ENCODE measurements around the gene FAM181A. TPM values are rescaled to one million over a fixed set of nuclear protein-coding genes. Genes with fewer than 3 reads are reported as not detected.

Gene FAM181A
- 0.95 TPM for polyA plus RNA-seq (2013, experiment 1 of 2)
- polyA plus RNA-seq (2013, experiment 2 of 2): 2.3 TPM

- no peaks in the 10 kb centered on the region for H3K27me3 ChIP-seq (ENCODE audit: insufficient read depth, low read length)
- H3K36me3 ChIP-seq (ENCODE audit: insufficient read depth, low read length): no peaks in the 10 kb centered on the region
- no peaks in the 10 kb centered on the region for H3K9me3 ChIP-seq (ENCODE audit: insufficient read depth, low read depth, low read length)
- H3K4me1 ChIP-seq (ENCODE audit: insufficient read depth, low read length): no peaks in the 10 kb centered on the region
- no peak within 1 kb of the TSS for H3K9ac ChIP-seq (ENCODE audit: low read depth, low read length)
- H3K4me3 ChIP-seq (ENCODE audit: low read length): no peak within 1 kb of the TSS
- H3K27ac ChIP-seq (ENCODE audit: low read depth, low read length): no peak within 1 kb of the TSS; the same call in 1 of the 2 replicates
- 90% methylated on average over 38 of the region's 38 CpGs for WGBS
Measured at GRCh38 chr14:93926873-93927799, at the start of gene FAM181A. Gene FAM181A, plus strand, starts transcription at chr14:93927344. Its CDS starts 942 bp downstream, at chr14:93928286.

GRCh38 chr14:93878212-93878611 is 48.9 kb upstream of the FAM181A start:
- 86% methylated on average over 8 of the region's 8 CpGs for WGBS
- H3K27me3 ChIP-seq (ENCODE audit: insufficient read depth, low read length): no peaks in the 10 kb centered on the region
- H3K4me3 ChIP-seq (ENCODE audit: low read length): no peak overlapping the region
- H3K4me1 ChIP-seq (ENCODE audit: insufficient read depth, low read length): peaks cover 6% of the 10 kb centered on the region
- H3K9ac ChIP-seq (ENCODE audit: low read depth, low read length): no peak overlapping the region
- no peak overlapping the region for H3K27ac ChIP-seq (ENCODE audit: low read depth, low read length)
- H3K9me3 ChIP-seq (ENCODE audit: insufficient read depth, low read depth, low read length): no peaks in the 10 kb centered on the region
- no peaks in the 10 kb centered on the region for H3K36me3 ChIP-seq (ENCODE audit: insufficient read depth, low read length)

- H3K36me3 ChIP-seq (ENCODE audit: insufficient read depth, low read length): no peaks in the 10 kb centered on the region
- H3K9ac ChIP-seq (ENCODE audit: low read depth, low read length): no peak overlapping the region
- no peaks in the 10 kb centered on the region for H3K9me3 ChIP-seq (ENCODE audit: insufficient read depth, low read depth, low read length)
- H3K4me3 ChIP-seq (ENCODE audit: low read length): no peak overlapping the region
- H3K4me1 ChIP-seq (ENCODE audit: insufficient read depth, low read length): peaks cover 6% of the 10 kb centered on the region
- no peak overlapping the region for H3K27ac ChIP-seq (ENCODE audit: low read depth, low read length)
- 93% methylated on average over 4 of the region's 5 CpGs for WGBS
- H3K27me3 ChIP-seq (ENCODE audit: insufficient read depth, low read length): no peaks in the 10 kb centered on the region
Measured at GRCh38 chr14:93878871-93879270, 48.3 kb upstream of the FAM181A start.

- peak overlapping the region; percentile 5; the same call in 1 of the 2 replicates for H3K27ac ChIP-seq (ENCODE audit: low read depth, low read length)
- 51% methylated on average over 7 of the region's 7 CpGs for WGBS
- peaks cover 6% of the 10 kb centered on the region for H3K4me1 ChIP-seq (ENCODE audit: insufficient read depth, low read length)
Measured at GRCh38 chr14:93879362-93879983, 47.7 kb upstream of the FAM181A start.

GRCh38 chr14:93880021-93880820 is 46.9 kb upstream of the FAM181A start:
- WGBS: 48% methylated on average over 9 of the region's 11 CpGs
- H3K9me3 ChIP-seq (ENCODE audit: insufficient read depth, low read depth, low read length): no peaks in the 10 kb centered on the region
- peak overlapping the region; percentile 5; the same call in 1 of the 2 replicates for H3K27ac ChIP-seq (ENCODE audit: low read depth, low read length)
- H3K36me3 ChIP-seq (ENCODE audit: insufficient read depth, low read length): no peaks in the 10 kb centered on the region
- H3K4me1 ChIP-seq (ENCODE audit: insufficient read depth, low read length): peaks cover 6% of the 10 kb centered on the region
- H3K9ac ChIP-seq (ENCODE audit: low read depth, low read length): no peak overlapping the region
- no peak overlapping the region for H3K4me3 ChIP-seq (ENCODE audit: low read length)
- H3K27me3 ChIP-seq (ENCODE audit: insufficient read depth, low read length): no peaks in the 10 kb centered on the region

More at GRCh38 chr14:93879362-93879983, 47.7 kb upstream of the FAM181A start:
- H3K9me3 ChIP-seq (ENCODE audit: insufficient read depth, low read depth, low read length): no peaks in the 10 kb centered on the region
- H3K36me3 ChIP-seq (ENCODE audit: insufficient read depth, low read length): no peaks in the 10 kb centered on the region
- H3K4me3 ChIP-seq (ENCODE audit: low read length): no peak overlapping the region
- H3K27me3 ChIP-seq (ENCODE audit: insufficient read depth, low read length): no peaks in the 10 kb centered on the region
- H3K9ac ChIP-seq (ENCODE audit: low read depth, low read length): no peak overlapping the region

GRCh38 chr14:93884950-93885349 is 42.2 kb upstream of the FAM181A start:
- H3K27me3 ChIP-seq (ENCODE audit: insufficient read depth, low read length): no peaks in the 10 kb centered on the region
- 91% methylated on average over 1 of the region's 1 CpG for WGBS
- no peaks in the 10 kb centered on the region for H3K9me3 ChIP-seq (ENCODE audit: insufficient read depth, low read depth, low read length)
- no peaks in the 10 kb centered on the region for H3K4me1 ChIP-seq (ENCODE audit: insufficient read depth, low read length)
- no peak overlapping the region for H3K9ac ChIP-seq (ENCODE audit: low read depth, low read length)
- no peak overlapping the region for H3K4me3 ChIP-seq (ENCODE audit: low read length)
- no peaks in the 10 kb centered on the region for H3K36me3 ChIP-seq (ENCODE audit: insufficient read depth, low read length)
- H3K27ac ChIP-seq (ENCODE audit: low read depth, low read length): no peak overlapping the region

- Histone ChIP-seq H3K9me3 (ENCODE audit: insufficient read depth, low read depth, low read length) (no peaks in the 10 kb centered on the region), H3K27me3 (ENCODE audit: insufficient read depth, low read length) (no peaks in the 10 kb centered on the region), H3K4me3 (ENCODE audit: low read length) (no peak overlapping the region), H3K36me3 (ENCODE audit: insufficient read depth, low read length) (no peaks in the 10 kb centered on the region), H3K9ac (ENCODE audit: low read depth, low read length) (no peak overlapping the region), H3K27ac (ENCODE audit: low read depth, low read length) (no peak overlapping the region), H3K4me1 (ENCODE audit: insufficient read depth, low read length) (peaks cover 5% of the 10 kb centered on the region; the same call in 1 of the 2 replicates)
- WGBS: 90% methylated on average over 12 of the region's 12 CpGs
Measured at GRCh38 chr14:93888995-93889394, 38.1 kb upstream of the FAM181A start.

GRCh38 chr14:93889739-93890483 is 37.2 kb upstream of the FAM181A start:
- Histone ChIP-seq H3K27ac (ENCODE audit: low read depth, low read length) (no peak overlapping the region), H3K4me3 (ENCODE audit: low read length) (no peak overlapping the region), H3K4me1 (ENCODE audit: insufficient read depth, low read length) (peaks cover 13% of the 10 kb centered on the region), H3K36me3 (ENCODE audit: insufficient read depth, low read length) (no peaks in the 10 kb centered on the region), H3K27me3 (ENCODE audit: insufficient read depth, low read length) (no peaks in the 10 kb centered on the region), H3K9me3 (ENCODE audit: insufficient read depth, low read depth, low read length) (no peaks in the 10 kb centered on the region), H3K9ac (ENCODE audit: low read depth, low read length) (no peak overlapping the region)
- 90% methylated on average over 9 of the region's 9 CpGs for WGBS

GRCh38 chr14:93891756-93892504 is 35.2 kb upstream of the FAM181A start:
- Histone ChIP-seq H3K27ac (ENCODE audit: low read depth, low read length) (no peak overlapping the region), H3K9ac (ENCODE audit: low read depth, low read length) (no peak overlapping the region), H3K4me3 (ENCODE audit: low read length) (no peak overlapping the region), H3K4me1 (ENCODE audit: insufficient read depth, low read length) (peaks cover 13% of the 10 kb centered on the region), H3K9me3 (ENCODE audit: insufficient read depth, low read depth, low read length) (no peaks in the 10 kb centered on the region), H3K36me3 (ENCODE audit: insufficient read depth, low read length) (no peaks in the 10 kb centered on the region), H3K27me3 (ENCODE audit: insufficient read depth, low read length) (no peaks in the 10 kb centered on the region)
- 72% methylated on average over 15 of the region's 15 CpGs for WGBS

GRCh38 chr14:93892505-93892839 is 34.7 kb upstream of the FAM181A start:
- WGBS: 87% methylated on average over 5 of the region's 5 CpGs
- no peaks in the 10 kb centered on the region for H3K27me3 ChIP-seq (ENCODE audit: insufficient read depth, low read length)
- H3K4me1 ChIP-seq (ENCODE audit: insufficient read depth, low read length): peaks cover 13% of the 10 kb centered on the region
- no peak overlapping the region for H3K9ac ChIP-seq (ENCODE audit: low read depth, low read length)
- no peak overlapping the region for H3K4me3 ChIP-seq (ENCODE audit: low read length)
- no peak overlapping the region for H3K27ac ChIP-seq (ENCODE audit: low read depth, low read length)
- no peaks in the 10 kb centered on the region for H3K36me3 ChIP-seq (ENCODE audit: insufficient read depth, low read length)
- no peaks in the 10 kb centered on the region for H3K9me3 ChIP-seq (ENCODE audit: insufficient read depth, low read depth, low read length)
